Right lobe of liver (tissue), 4 donors: Measurements from ENCODE around the gene WNT9B.

ENCODE experiments used
- CTCF ChIP-seq, 4 donors: fragments of 200-600 bp in 3 of 4; fragments of 450-650 bp in 1 of 4; IDR thresholded peaks; one replicate each; pipeline versions ENCODE4 v1.5.1 to v1.8.0; 2016 to 2022; ENCODE audit warnings: antibody characterized with exemption in 4 of 4, mild to moderate bottlenecking in 2 of 4
- POLR2A ChIP-seq: fragments of 450-650 bp; IDR thresholded peaks from one replicate; pipeline ENCODE4 v1.6.1; 2017; ENCODE audit warnings: antibody characterized with exemption, mild to moderate bottlenecking
- donor health status: DM: no; HTN: no; CAD: no.
- donor health status: DM: no; HTN: no; CAD: no.
- donor health status: DM: no; HTN: yes; CAD: no.

- TF ChIP-seq POLR2A (no peak), CTCF (IDR thresholded peaks at IDR 0.05) (no peak)
Measured at GRCh38 chr17:46866747-46867146, 15.4 kb downstream of the WNT9B start.
